ENCODE results near the gene ZSCAN10. TPM values are rescaled to one million over a fixed set of nuclear protein-coding genes. Genes with fewer than 3 reads are reported as not detected.
"Not testable (repeated sequence)": the region's sequence is repeated elsewhere in the genome, so short reads cannot be mapped to it uniquely, and the experiment has no call there.

ZSCAN10 gene
- total RNA-seq, 2 experiments from 2014 or later = 0.29 to 0.35 TPM

- no peak for DNase-seq
- no peaks in the 10 kb centered on the region for H3K9me3 Mint-ChIP-seq
- peak overlapping the region; percentile 78 for H3K27ac Mint-ChIP-seq
- ChIA-PET POLR2A (no interaction called here), CTCF (interaction anchor here (1.0 to 5.6 kb wide), 6 partner anchors 11 to 45 kb away, joined by 3 to 38 read pairs (median 4); partner anchors contain the start of gene ZSCAN10)
- H3K4me3 Mint-ChIP-seq = peak overlapping the region; percentile 69
- peaks cover 66% of the 10 kb centered on the region for H3K4me1 Mint-ChIP-seq
- peaks cover 15% of the 10 kb centered on the region for H3K36me3 Mint-ChIP-seq (ENCODE audit: low read depth)
- no peaks in the 10 kb centered on the region for H3K27me3 Mint-ChIP-seq
These were observed 12.4 kb downstream of the ZSCAN10 start for GRCh38 chr16:3086596-3087242.

- POLR2A ChIA-PET = no interaction called here
- peak overlapping the region; percentile 69 for H3K4me3 Mint-ChIP-seq
- peaks cover 19% of the 10 kb centered on the region for H3K36me3 Mint-ChIP-seq (ENCODE audit: low read depth)
- DNase-seq = no peak
- H3K27me3 Mint-ChIP-seq = no peaks in the 10 kb centered on the region
- peaks cover 64% of the 10 kb centered on the region for H3K4me1 Mint-ChIP-seq
- H3K9me3 Mint-ChIP-seq = peaks cover 3% of the 10 kb centered on the region
- H3K27ac Mint-ChIP-seq = peak overlapping the region; percentile 78
- CTCF ChIA-PET = interaction anchor here (0.7 to 1.7 kb wide), 3 partner anchors 10 to 39 kb away, joined by 3 to 5 read pairs (median 3); no protein-coding TSS in a partner anchor
These were observed 13.1 kb downstream of the ZSCAN10 start for GRCh38 chr16:3085868-3086595.

GRCh38 chr16:3084969-3085670 lies 14.0 kb downstream of the ZSCAN10 start:
- no peaks in the 10 kb centered on the region for H3K27me3 Mint-ChIP-seq
- POLR2A ChIA-PET = no interaction called here
- no peak for DNase-seq
- peak overlapping the region; percentile 27 for H3K4me3 Mint-ChIP-seq
- peaks cover 5% of the 10 kb centered on the region for H3K9me3 Mint-ChIP-seq
- peak overlapping the region; percentile 57 for H3K27ac Mint-ChIP-seq
- CTCF ChIA-PET = interaction anchor here (0.7 to 1.1 kb wide), 2 partner anchors 9 to 11 kb away, joined by 3 read pairs; no protein-coding TSS in a partner anchor
- peaks cover 63% of the 10 kb centered on the region for H3K4me1 Mint-ChIP-seq
- H3K36me3 Mint-ChIP-seq (ENCODE audit: low read depth) = peaks cover 24% of the 10 kb centered on the region

- Mint-ChIP-seq H3K4me1 (peaks cover 68% of the 10 kb centered on the region), H3K27me3 (no peaks in the 10 kb centered on the region), H3K36me3 (ENCODE audit: low read depth) (peaks cover 31% of the 10 kb centered on the region), H3K27ac (peak overlapping the region; percentile 57), H3K9me3 (peaks cover 10% of the 10 kb centered on the region), H3K4me3 (no peak overlapping the region)
- no peak for DNase-seq
- POLR2A ChIA-PET = interaction anchor here (0.6 kb wide), 1 partner anchor 633 kb away, joined by 3 read pairs; no protein-coding TSS in a partner anchor
- CTCF ChIA-PET = interaction anchor here (1.1 to 1.6 kb wide), 3 partner anchors 10 to 50 kb away, joined by 3 to 8 read pairs (median 3); partner anchors contain the start of genes ZNF213 and ZSCAN10
These were observed 14.6 kb downstream of the ZSCAN10 start for GRCh38 chr16:3084491-3084890.

- peaks cover 74% of the 10 kb centered on the region for H3K4me1 Mint-ChIP-seq
- H3K4me3 Mint-ChIP-seq, H3K27me3 Mint-ChIP-seq, DNase-seq, POLR2A ChIA-PET, H3K27ac Mint-ChIP-seq: not testable (repeated sequence)
- CTCF ChIA-PET = interaction anchor here (0.8 to 1.6 kb wide), 4 partner anchors 9 to 51 kb away, joined by 3 to 8 read pairs (median 3); partner anchors contain the start of genes ZNF213 and ZSCAN10
- H3K36me3 Mint-ChIP-seq (ENCODE audit: low read depth) = peaks cover 38% of the 10 kb centered on the region
- H3K9me3 Mint-ChIP-seq = peaks cover 14% of the 10 kb centered on the region
These were observed 15.7 kb downstream of the ZSCAN10 start for GRCh38 chr16:3083408-3083807.

GRCh38 chr16:3081957-3082356 lies 17.1 kb downstream of the ZSCAN10 start:
- POLR2A ChIA-PET, CTCF ChIA-PET: not testable (repeated sequence)
- H3K36me3 Mint-ChIP-seq (ENCODE audit: low read depth) = peaks cover 51% of the 10 kb centered on the region

GRCh38 chr16:3080024-3080423 lies 19.1 kb downstream of the ZSCAN10 start:
- ChIA-PET CTCF (interaction anchor here (1.0 to 2.0 kb wide), 6 partner anchors 9 to 49 kb away, joined by 5 to 12 read pairs (median 6); partner anchors contain the start of gene IL32), POLR2A (no interaction called here)
- no peak overlapping the region for H3K4me3 Mint-ChIP-seq
- no peak for DNase-seq
- H3K27ac Mint-ChIP-seq = no peak overlapping the region
- H3K9me3 Mint-ChIP-seq = peaks cover 19% of the 10 kb centered on the region
- H3K4me1 Mint-ChIP-seq = peaks cover 80% of the 10 kb centered on the region
- peaks cover 52% of the 10 kb centered on the region for H3K36me3 Mint-ChIP-seq (ENCODE audit: low read depth)
- H3K27me3 Mint-ChIP-seq = no peaks in the 10 kb centered on the region

More at GRCh38 chr16:3081957-3082356, 17.1 kb downstream of the ZSCAN10 start:
- not testable (repeated sequence) for H3K4me3 Mint-ChIP-seq, DNase-seq, H3K27me3 Mint-ChIP-seq, H3K27ac Mint-ChIP-seq
- H3K9me3 Mint-ChIP-seq = peaks cover 19% of the 10 kb centered on the region
- H3K4me1 Mint-ChIP-seq = peaks cover 74% of the 10 kb centered on the region

- Mint-ChIP-seq H3K36me3 (ENCODE audit: low read depth) (peaks cover 45% of the 10 kb centered on the region), H3K9me3 (peaks cover 19% of the 10 kb centered on the region), H3K4me3 (peak overlapping the region; percentile 84), H3K27me3 (no peaks in the 10 kb centered on the region), H3K27ac (peak overlapping the region; percentile 98), H3K4me1 (peaks cover 85% of the 10 kb centered on the region)
- POLR2A ChIA-PET = interaction anchor here (0.6 to 2.8 kb wide), 3 partner anchors 9 to 53 kb away, joined by 3 to 21 read pairs (median 14); partner anchors contain the start of gene IL32
- CTCF ChIA-PET = interaction anchor here (0.7 to 5.8 kb wide), 12 partner anchors 10 to 82 kb away, joined by 3 to 31 read pairs (median 6); partner anchors contain the start of gene IL32
- DNase-seq = no peak
These were observed 22.5 kb downstream of the ZSCAN10 start for GRCh38 chr16:3076577-3076976.

- not testable (repeated sequence) for H3K27me3 Mint-ChIP-seq, DNase-seq
- Mint-ChIP-seq H3K4me1 (peaks cover 87% of the 10 kb centered on the region), H3K27ac (peak overlapping the region; percentile 98), H3K4me3 (peak overlapping the region; percentile 84), H3K9me3 (peaks cover 16% of the 10 kb centered on the region), H3K36me3 (ENCODE audit: low read depth) (peaks cover 40% of the 10 kb centered on the region)
- POLR2A ChIA-PET = interaction anchor here (2.0 to 2.8 kb wide), 2 partner anchors 10 to 54 kb away, joined by 14 to 21 read pairs; partner anchors contain the start of gene IL32
- CTCF ChIA-PET = interaction anchor here (0.7 to 5.8 kb wide), 10 partner anchors 10 to 82 kb away, joined by 3 to 31 read pairs (median 6); partner anchors contain the start of gene IL32
These were observed 23.1 kb downstream of the ZSCAN10 start for GRCh38 chr16:3075946-3076345.

GRCh38 chr16:3075523-3075915 lies 23.6 kb downstream of the ZSCAN10 start:
- CTCF ChIA-PET = interaction anchor here (1.0 to 5.8 kb wide), 13 partner anchors 10 to 83 kb away, joined by 3 to 31 read pairs (median 5); partner anchors contain the start of gene IL32
- Mint-ChIP-seq H3K4me1 (peaks cover 87% of the 10 kb centered on the region), H3K36me3 (ENCODE audit: low read depth) (peaks cover 38% of the 10 kb centered on the region), H3K27ac (peak overlapping the region; percentile 98), H3K27me3 (no peaks in the 10 kb centered on the region), H3K4me3 (peak overlapping the region; percentile 84), H3K9me3 (peaks cover 14% of the 10 kb centered on the region)
- POLR2A ChIA-PET = interaction anchor here (0.8 to 2.8 kb wide), 5 partner anchors 10 to 54 kb away, joined by 3 to 21 read pairs (median 3); partner anchors contain the start of gene IL32
- DNase-seq = no peak

GRCh38 chr16:3074860-3075522 lies 24.1 kb downstream of the ZSCAN10 start:
- H3K4me1 Mint-ChIP-seq = peaks cover 91% of the 10 kb centered on the region
- ChIA-PET POLR2A (interaction anchor here (0.5 to 2.8 kb wide), 7 partner anchors 9 to 55 kb away, joined by 3 to 21 read pairs (median 3); partner anchors contain the start of gene IL32), CTCF (interaction anchor here (0.6 to 5.8 kb wide), 14 partner anchors 9 to 148 kb away, joined by 3 to 31 read pairs (median 4); partner anchors contain the start of gene IL32)
- peak; percentile 94 for DNase-seq
- peaks cover 41% of the 10 kb centered on the region for H3K36me3 Mint-ChIP-seq (ENCODE audit: low read depth)
- H3K27ac Mint-ChIP-seq = peak overlapping the region; percentile 98
- H3K9me3 Mint-ChIP-seq = peaks cover 13% of the 10 kb centered on the region
- peak overlapping the region; percentile 84 for H3K4me3 Mint-ChIP-seq
- H3K27me3 Mint-ChIP-seq = no peaks in the 10 kb centered on the region

Measured in activated CD4-positive, alpha-beta T cell treated with anti-CD3 and anti-CD28 coated beads, Interleukin-2, amount 10 ng/mL, durations not matched to agents 7 days and 5 days (primary cell).